Sigmoid colon (tissue), 7 donors: ENCODE measurements around the gene FEZF2. TPM values are rescaled to one million over a fixed set of nuclear protein-coding genes. Genes with fewer than 3 reads are reported as not detected.

Experiments used
- DNase-seq: peaks from one replicate; pipeline ENCODE4 v3.0.0-alpha.2; 2019
- H3K27ac ChIP-seq, 4 donors: fragments of 200-600 bp; sonication (generic); one replicate each; pipeline ENCODE4 v1.5.1; 2016 to 2019; ENCODE audit warnings: mild to moderate bottlenecking in 1 of 4
- H3K27me3 ChIP-seq, 3 donors: fragments of 200-600 bp; sonication (generic); one replicate each; pipeline ENCODE4 v1.5.1; 2019; ENCODE audit warnings: mild to moderate bottlenecking in 1 of 3
- H3K36me3 ChIP-seq, 4 donors: fragments of 200-600 bp; sonication (generic); one replicate each; pipeline ENCODE4 v1.5.1; 2016 to 2019
- H3K4me1 ChIP-seq, 4 donors: fragments of 200-600 bp; sonication (generic); one replicate each; pipeline ENCODE4 v1.5.1; 2017 to 2019
- H3K4me3 ChIP-seq, 4 donors: fragments of 200-600 bp; sonication (generic); one replicate each; pipeline ENCODE4 v1.5.1; 2017 to 2019; ENCODE audit warnings: mild to moderate bottlenecking in 2 of 4, moderate library complexity in 1 of 4
- H3K9me3 ChIP-seq, 4 donors: fragments of 200-600 bp in 3 of 4; sonication (generic) in 3 of 4; one replicate each; pipeline versions ENCODE4 v1.5.1 to v1.6.1; 2013 to 2019
- EP300 ChIP-seq, 4 donors: sonication (generic); formaldehyde crosslinking; IDR thresholded peaks; one replicate each; pipeline ENCODE4 v1.6.1; 2017; ENCODE audit warnings: antibody characterized with exemption in 4 of 4
- POLR2A ChIP-seq, 2 donors: fragments of 450-650 bp; IDR thresholded peaks; one replicate each; pipeline ENCODE4 v1.6.1; 2016; ENCODE audit warnings: antibody characterized with exemption in 2 of 2, mild to moderate bottlenecking in 2 of 2, moderate library complexity in 2 of 2
- POLR2AphosphoS5 ChIP-seq, 4 donors: sonication (generic); formaldehyde crosslinking; IDR thresholded peaks; one replicate each; pipeline ENCODE4 v1.6.1; 2017; ENCODE audit warnings: antibody characterized with exemption in 4 of 4
- WGBS, 2 donors: extraction: QIAGEN DNeasy Blood & Tissue Kit; methylation state at CpG; one replicate each; pipeline ENCODE4 v1.1.7; 2013; 5-methylcytosine and 5-hydroxymethylcytosine counted together
- intact Hi-C: fragments of 100-400 bp; cut with DNase I; formaldehyde crosslinking; loops from one replicate; pipeline ENCODE4 v1.15.1; 2023
- polyA plus RNA-seq, 3 donors: library from polyadenylated mRNA; stranded (reverse); fragments of 200-250 nt; gene quantifications; one replicate each; pipeline ENCODE4 v1.2.3, GENCODE V29; 2013
- total RNA-seq, 4 donors: library from RNA; depleted of rRNA; stranded (reverse); fragments of >200 nt; gene quantifications; one replicate each; pipeline ENCODE4 v1.1.0, GENCODE V29; 2016
- TF ChIP-seq, protein P1 (sequence below), 4 experiments: fragments of 450-650 bp in 3 of 4; fragments of 200-600 bp in 1 of 4; IDR thresholded peaks; one replicate each; pipeline ENCODE4 v1.5.1; 2016 to 2019; ENCODE audit warnings: antibody characterized with exemption in 4 of 4, mild to moderate bottlenecking in 3 of 4, moderate library complexity in 2 of 4
- donor health status: healthy with polysubstance abuse.
- donor health status: Bipolar disorder and iron deficiency.
- donor health status: healthy.

Gene FEZF2
- total and polyA plus RNA-seq, 7 donors = not detected

DNA sequence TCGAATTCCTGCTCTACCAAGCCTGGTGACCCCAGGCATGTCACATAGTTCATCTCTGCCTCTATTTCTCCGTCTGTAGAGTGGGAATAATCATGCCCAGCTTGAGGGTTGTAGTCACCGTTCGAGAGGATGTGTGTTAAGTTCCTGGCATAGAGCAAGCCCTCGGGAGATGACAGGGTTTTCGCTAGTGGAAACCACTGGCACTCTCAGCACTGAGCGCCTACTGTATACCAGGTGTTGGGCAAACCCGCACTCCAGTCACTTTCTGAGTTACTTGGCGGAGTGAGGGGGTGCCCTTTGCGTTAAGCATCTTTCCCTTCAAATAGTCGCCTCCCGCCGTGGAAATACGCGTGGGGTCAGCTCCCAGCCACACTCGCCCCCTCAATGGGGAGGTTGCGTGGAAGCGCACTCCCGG, 5.1 kb downstream of the FEZF2 start:
- Histone ChIP-seq H3K9me3 (no peaks in the 10 kb centered on the region), H3K4me1 (peaks cover 0 to 47% (median 39%) of the 10 kb centered on the region in 4 donors), H3K4me3 (peak overlapping the region in 1 of 4 donors; percentile 20), H3K36me3 (no peaks in the 10 kb centered on the region), H3K27ac (no peak overlapping the region), H3K27me3 (peaks cover 54 to 90% (median 67%) of the 10 kb centered on the region in 3 donors)
- WGBS, 2 donors = 13 to 25% methylated on average over 19 of the region's 19 CpGs
- intact Hi-C loops = no loop called here
- no peak for DNase-seq
- TF ChIP-seq EP300 (IDR thresholded peaks at IDR 0.05) (no peak), POLR2AphosphoS5 (IDR thresholded peaks at IDR 0.05) (no peak), POLR2A (IDR thresholded peaks at IDR 0.05) (no peak)
- TF ChIP-seq, protein P1, sequence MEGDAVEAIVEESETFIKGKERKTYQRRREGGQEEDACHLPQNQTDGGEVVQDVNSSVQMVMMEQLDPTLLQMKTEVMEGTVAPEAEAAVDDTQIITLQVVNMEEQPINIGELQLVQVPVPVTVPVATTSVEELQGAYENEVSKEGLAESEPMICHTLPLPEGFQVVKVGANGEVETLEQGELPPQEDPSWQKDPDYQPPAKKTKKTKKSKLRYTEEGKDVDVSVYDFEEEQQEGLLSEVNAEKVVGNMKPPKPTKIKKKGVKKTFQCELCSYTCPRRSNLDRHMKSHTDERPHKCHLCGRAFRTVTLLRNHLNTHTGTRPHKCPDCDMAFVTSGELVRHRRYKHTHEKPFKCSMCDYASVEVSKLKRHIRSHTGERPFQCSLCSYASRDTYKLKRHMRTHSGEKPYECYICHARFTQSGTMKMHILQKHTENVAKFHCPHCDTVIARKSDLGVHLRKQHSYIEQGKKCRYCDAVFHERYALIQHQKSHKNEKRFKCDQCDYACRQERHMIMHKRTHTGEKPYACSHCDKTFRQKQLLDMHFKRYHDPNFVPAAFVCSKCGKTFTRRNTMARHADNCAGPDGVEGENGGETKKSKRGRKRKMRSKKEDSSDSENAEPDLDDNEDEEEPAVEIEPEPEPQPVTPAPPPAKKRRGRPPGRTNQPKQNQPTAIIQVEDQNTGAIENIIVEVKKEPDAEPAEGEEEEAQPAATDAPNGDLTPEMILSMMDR (IDR thresholded peaks at IDR 0.05) = no peak

DNA sequence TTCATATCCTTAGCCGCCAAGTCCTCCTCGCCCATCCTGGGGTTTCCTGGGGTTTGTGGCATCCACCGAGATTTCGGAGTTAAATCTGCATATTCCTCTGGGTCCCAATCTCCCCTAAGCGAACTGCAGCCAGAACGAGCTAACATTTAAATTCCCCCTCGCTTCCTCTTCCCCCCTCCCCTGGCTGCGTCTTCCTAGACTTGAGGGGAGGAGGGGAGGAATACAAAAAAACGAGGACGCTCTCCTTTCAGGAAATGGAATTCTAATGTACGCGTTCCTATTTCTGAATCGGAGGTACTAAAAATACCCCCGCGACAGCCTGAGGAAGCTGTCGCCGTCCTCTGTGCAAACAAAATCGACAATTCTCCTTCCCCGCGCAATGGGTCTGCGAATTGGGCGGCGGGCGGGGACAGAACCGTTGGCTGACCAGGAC, 5.6 kb downstream of the FEZF2 start:
- peaks cover 51 to 90% (median 62%) of the 10 kb centered on the region in 3 donors for H3K27me3 ChIP-seq
- no peak overlapping the region for H3K27ac ChIP-seq
- 2 to 8% methylated on average over 25 of the region's 25 CpGs for WGBS, 2 donors
- H3K4me3 ChIP-seq = no peak overlapping the region
- no peaks in the 10 kb centered on the region for H3K9me3 ChIP-seq
- no peaks in the 10 kb centered on the region for H3K36me3 ChIP-seq
- no peak for DNase-seq
- H3K4me1 ChIP-seq = peaks cover 0 to 42% (median 35%) of the 10 kb centered on the region in 4 donors
- TF ChIP-seq POLR2A (IDR thresholded peaks at IDR 0.05) (no peak), POLR2AphosphoS5 (IDR thresholded peaks at IDR 0.05) (no peak), EP300 (IDR thresholded peaks at IDR 0.05) (no peak)
- intact Hi-C loops = no loop called here

DNA sequence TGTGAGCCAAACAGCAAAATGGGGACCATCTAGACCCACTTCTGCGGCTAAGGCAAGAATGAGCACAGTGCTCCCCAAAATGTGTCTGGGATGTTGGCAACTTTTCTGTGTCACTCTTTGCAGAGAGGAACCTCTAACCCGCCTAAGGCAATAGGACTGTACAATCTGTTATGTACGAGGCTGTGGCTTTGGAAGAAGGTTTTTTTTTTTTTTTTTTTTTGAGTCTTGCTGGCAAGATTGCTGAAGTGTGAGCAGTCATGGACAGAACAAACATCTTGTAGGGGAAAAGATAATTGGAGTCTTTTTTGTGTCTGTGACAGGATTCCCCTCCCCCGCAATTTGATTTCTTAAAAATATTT, 7.2 kb downstream of the FEZF2 start:
- no peak for DNase-seq
- Histone ChIP-seq H3K9me3 (no peaks in the 10 kb centered on the region), H3K27ac (no peak overlapping the region), H3K4me1 (peaks cover 0 to 30% (median 23%) of the 10 kb centered on the region in 4 donors), H3K4me3 (no peak overlapping the region), H3K27me3 (peaks cover 36 to 80% (median 45%) of the 10 kb centered on the region in 3 donors), H3K36me3 (no peaks in the 10 kb centered on the region)
- intact Hi-C loops = no loop called here
- TF ChIP-seq POLR2AphosphoS5 (IDR thresholded peaks at IDR 0.05) = no peak
- TF ChIP-seq, protein P1 (IDR thresholded peaks at IDR 0.05) = no peak
- no peak for TF ChIP-seq EP300 (IDR thresholded peaks at IDR 0.05)
- no peak for TF ChIP-seq POLR2A (IDR thresholded peaks at IDR 0.05)
- WGBS, 2 donors = 23 to 33% methylated on average over 4 of the region's 4 CpGs

DNA sequence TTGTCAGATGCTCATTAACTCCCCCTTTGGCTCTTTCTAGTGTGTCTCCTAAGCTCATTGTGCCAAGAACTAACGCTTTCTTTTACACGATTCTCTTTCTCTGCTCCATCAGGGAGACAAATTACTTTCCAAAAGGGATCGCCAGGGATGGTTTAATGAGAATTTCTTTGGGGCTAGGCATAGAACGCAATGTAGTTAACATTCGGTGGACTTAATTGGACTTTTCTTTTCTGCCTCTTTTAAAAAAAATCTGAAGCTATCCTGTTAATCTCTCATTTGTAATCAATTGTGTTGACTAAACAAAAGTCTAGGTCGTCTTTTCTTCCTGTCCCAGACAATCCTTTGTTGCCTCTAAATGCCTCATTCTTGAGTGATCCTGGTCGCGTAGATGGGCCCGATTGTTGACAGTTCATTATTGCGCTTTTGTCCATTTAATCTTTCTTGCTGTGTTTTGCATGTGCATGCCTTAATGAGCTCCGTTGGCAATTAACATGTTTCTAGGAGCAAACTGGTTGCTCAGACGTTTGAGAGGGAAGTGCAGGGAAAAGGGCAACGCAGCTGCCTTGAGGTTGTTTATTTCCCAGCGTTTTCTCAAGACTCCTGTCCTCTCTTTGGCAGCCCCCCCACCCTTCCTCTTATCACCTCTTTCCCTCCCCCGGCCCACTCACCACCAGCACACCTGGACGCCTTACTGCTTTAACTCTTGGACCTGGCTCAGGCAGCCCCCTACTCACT, 7.8 kb downstream of the FEZF2 start:
- no peak for DNase-seq
- Histone ChIP-seq H3K4me3 (no peak overlapping the region), H3K4me1 (peaks cover 0 to 30% (median 21%) of the 10 kb centered on the region in 4 donors), H3K27ac (no peak overlapping the region), H3K36me3 (no peaks in the 10 kb centered on the region), H3K27me3 (peaks cover 30 to 74% (median 40%) of the 10 kb centered on the region in 3 donors), H3K9me3 (no peaks in the 10 kb centered on the region)
- TF ChIP-seq EP300 (IDR thresholded peaks at IDR 0.05) (no peak), POLR2AphosphoS5 (IDR thresholded peaks at IDR 0.05) (no peak), POLR2A (IDR thresholded peaks at IDR 0.05) (no peak)
- TF ChIP-seq, protein P1 (IDR thresholded peaks at IDR 0.05) = no peak
- WGBS, 2 donors = 15 to 33% methylated on average over 16 of the region's 16 CpGs
- intact Hi-C loops = no loop called here

DNA sequence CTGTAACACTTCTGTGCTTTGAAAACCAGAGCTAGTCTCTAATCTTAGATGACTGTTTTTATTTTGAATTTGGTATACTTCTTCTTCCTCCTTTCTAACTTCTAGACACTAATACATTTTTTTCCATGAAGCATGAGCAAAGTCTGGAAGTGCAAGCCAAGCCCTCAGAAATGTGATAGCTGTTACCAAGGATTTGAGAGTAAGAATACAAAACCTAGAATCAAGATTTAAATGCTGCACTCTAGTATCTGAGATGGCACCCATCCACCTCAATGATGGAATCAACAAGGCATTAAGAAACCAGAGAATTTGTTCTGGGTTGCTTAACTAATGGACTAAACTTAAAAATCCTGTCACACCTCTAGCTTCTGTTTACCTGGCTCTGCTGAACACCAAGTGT, 9.2 kb downstream of the FEZF2 start:
- TF ChIP-seq EP300 (IDR thresholded peaks at IDR 0.05) (no peak), POLR2AphosphoS5 (IDR thresholded peaks at IDR 0.05) (no peak)
- TF ChIP-seq, protein P1 (IDR thresholded peaks at IDR 0.05) = no peak
- Histone ChIP-seq H3K36me3 (no peaks in the 10 kb centered on the region), H3K4me3 (no peak overlapping the region), H3K27ac (no peak overlapping the region), H3K27me3 (peaks cover 21 to 61% (median 27%) of the 10 kb centered on the region in 3 donors), H3K9me3 (no peaks in the 10 kb centered on the region), H3K4me1 (peaks cover 0 to 16% (median 12%) of the 10 kb centered on the region in 4 donors)
- DNase-seq = no peak
- intact Hi-C loops = no loop called here
